BE2C (cell line): ENCODE results near the gene SPI1.

ENCODE experiments used
- DNase-seq: peaks from one replicate; pipeline ENCODE4 v3.0.0-alpha.2; 2020
- H3K27me3 ChIP-seq: fragments of 250-450 bp; sonication (Bioruptor Pico); 2 replicates; pipeline ENCODE4 v1.5.1; 2020; ENCODE audit warnings: mild to moderate bottlenecking
- H3K36me3 ChIP-seq: fragments of 250-450 bp; sonication (Bioruptor Pico); 2 replicates; pipeline ENCODE4 v1.5.1; 2020; ENCODE audit warnings: mild to moderate bottlenecking
- H3K4me1 ChIP-seq: fragments of 250-450 bp; sonication (Bioruptor Pico); 2 replicates; pipeline ENCODE4 v1.5.1; 2020
- H3K4me3 ChIP-seq: 2 replicates; pipeline ENCODE4 v1.5.1; 2011; ENCODE audit warnings: low read depth, low read length
- H3K9me3 ChIP-seq: fragments of 250-450 bp; sonication (Bioruptor Pico); 2 replicates; pipeline ENCODE4 v1.5.1; 2020
- CTCF ChIP-seq: IDR thresholded peaks from 2 replicates; pipeline ENCODE4 v1.5.1; 2012; ENCODE audit warnings: mild to moderate bottlenecking, low read depth, low read length

Gene SPI1

GRCh38 chr11:47308050-47308823 is 70.1 kb downstream of the SPI1 start:
- no peak overlapping the region for H3K4me3 ChIP-seq
- peaks cover 5% of the 10 kb centered on the region; the same call in 1 of the 2 replicates for H3K36me3 ChIP-seq
- H3K9me3 ChIP-seq: no peaks in the 10 kb centered on the region
- TF ChIP-seq CTCF: no peak
- no peaks in the 10 kb centered on the region for H3K4me1 ChIP-seq
- no peaks in the 10 kb centered on the region for H3K27me3 ChIP-seq
- DNase-seq: no peak

GRCh38 chr11:47306484-47306844 is 71.9 kb downstream of the SPI1 start:
- H3K4me3 ChIP-seq: no peak overlapping the region
- H3K9me3 ChIP-seq: no peaks in the 10 kb centered on the region
- H3K27me3 ChIP-seq: no peaks in the 10 kb centered on the region
- peaks cover 5% of the 10 kb centered on the region; the same call in 1 of the 2 replicates for H3K36me3 ChIP-seq
- no peak for TF ChIP-seq CTCF
- DNase-seq: no peak
- no peaks in the 10 kb centered on the region for H3K4me1 ChIP-seq

- H3K4me1 ChIP-seq: no peaks in the 10 kb centered on the region
- H3K27me3 ChIP-seq: no peaks in the 10 kb centered on the region
- H3K36me3 ChIP-seq: peaks cover 5% of the 10 kb centered on the region; the same call in 1 of the 2 replicates
- DNase-seq: no peak
- TF ChIP-seq CTCF: no peak
- no peaks in the 10 kb centered on the region for H3K9me3 ChIP-seq
- H3K4me3 ChIP-seq: no peak overlapping the region
Observed at GRCh38 chr11:47305734-47306483, 72.4 kb downstream of the SPI1 start.
